ENCODE data around the gene CDC45.

The CDC45 gene

GRCh38 chr22:19567157-19568009 lies 87.7 kb downstream of the CDC45 start:
- TF ChIP-seq, protein P1, sequence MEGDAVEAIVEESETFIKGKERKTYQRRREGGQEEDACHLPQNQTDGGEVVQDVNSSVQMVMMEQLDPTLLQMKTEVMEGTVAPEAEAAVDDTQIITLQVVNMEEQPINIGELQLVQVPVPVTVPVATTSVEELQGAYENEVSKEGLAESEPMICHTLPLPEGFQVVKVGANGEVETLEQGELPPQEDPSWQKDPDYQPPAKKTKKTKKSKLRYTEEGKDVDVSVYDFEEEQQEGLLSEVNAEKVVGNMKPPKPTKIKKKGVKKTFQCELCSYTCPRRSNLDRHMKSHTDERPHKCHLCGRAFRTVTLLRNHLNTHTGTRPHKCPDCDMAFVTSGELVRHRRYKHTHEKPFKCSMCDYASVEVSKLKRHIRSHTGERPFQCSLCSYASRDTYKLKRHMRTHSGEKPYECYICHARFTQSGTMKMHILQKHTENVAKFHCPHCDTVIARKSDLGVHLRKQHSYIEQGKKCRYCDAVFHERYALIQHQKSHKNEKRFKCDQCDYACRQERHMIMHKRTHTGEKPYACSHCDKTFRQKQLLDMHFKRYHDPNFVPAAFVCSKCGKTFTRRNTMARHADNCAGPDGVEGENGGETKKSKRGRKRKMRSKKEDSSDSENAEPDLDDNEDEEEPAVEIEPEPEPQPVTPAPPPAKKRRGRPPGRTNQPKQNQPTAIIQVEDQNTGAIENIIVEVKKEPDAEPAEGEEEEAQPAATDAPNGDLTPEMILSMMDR (IDR thresholded peaks at IDR 0.05; ENCODE audit: low read depth, low read length) = no peak
- no peak overlapping the region for H3K4me3 ChIP-seq (replicated peaks in 1 of 2; ENCODE audit: low read depth in 2 of 2, low read length in 2 of 2)
- no peak for DNase-seq (ENCODE audit: low read depth in 2 of 2)

- no peak overlapping the region for H3K4me3 ChIP-seq (replicated peaks in 1 of 2; ENCODE audit: low read depth in 2 of 2, low read length in 2 of 2)
- TF ChIP-seq, protein P1 (IDR thresholded peaks at IDR 0.05; ENCODE audit: low read depth, low read length) = no peak
- DNase-seq (ENCODE audit: low read depth in 2 of 2) = peak; percentile 84 to 97
Observed at GRCh38 chr22:19568337-19569275, 88.9 kb downstream of the CDC45 start.

DNA sequence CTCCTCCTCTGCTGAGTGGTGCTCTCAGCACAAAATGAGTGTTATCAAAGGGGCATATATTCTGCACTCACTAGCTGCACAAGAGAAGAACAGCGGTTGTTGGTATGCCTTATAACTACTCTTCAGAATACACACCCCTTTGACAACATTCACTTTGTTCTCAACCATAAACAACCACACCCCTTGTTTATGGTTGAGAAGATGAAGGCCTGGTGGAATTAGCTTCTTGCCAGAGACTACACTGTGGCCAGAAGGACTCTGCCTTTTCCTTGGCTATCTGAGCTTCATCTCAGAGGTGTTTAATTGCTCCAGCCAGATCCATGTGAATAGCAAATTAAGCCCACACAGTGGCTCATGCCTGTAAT lies 89.5 kb downstream of the CDC45 start:
- no peak for DNase-seq (ENCODE audit: low read depth in 2 of 2)
- TF ChIP-seq, protein P1 (IDR thresholded peaks at IDR 0.05; ENCODE audit: low read depth, low read length) = no peak
- H3K4me3 ChIP-seq (replicated peaks in 1 of 2; ENCODE audit: low read depth in 2 of 2, low read length in 2 of 2) = no peak overlapping the region

DNA sequence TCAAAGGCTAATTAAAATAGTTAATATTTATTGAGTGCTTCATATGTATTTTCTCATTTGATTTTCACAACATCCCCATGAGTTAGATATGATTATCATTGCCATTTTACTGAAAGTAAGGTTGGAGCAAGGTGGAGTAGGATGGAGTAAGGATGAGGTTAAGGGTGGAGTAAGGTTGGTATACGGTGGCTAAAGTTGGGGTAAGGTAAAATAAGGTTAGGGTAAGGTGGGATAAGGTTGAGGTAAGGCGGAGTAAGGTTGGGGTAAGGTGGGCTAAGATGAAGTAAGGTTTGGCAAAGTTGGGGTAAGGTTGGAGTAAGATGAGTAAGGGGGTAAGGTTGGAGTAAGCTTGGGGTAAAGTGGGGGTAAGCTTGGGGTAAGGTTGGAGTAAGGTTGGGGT lies 90.3 kb downstream of the CDC45 start:
- TF ChIP-seq, protein P1 (IDR thresholded peaks at IDR 0.05; ENCODE audit: low read depth, low read length) = no peak

More for the DNA sequence above, 90.3 kb downstream of the CDC45 start:
- no peak for DNase-seq (ENCODE audit: low read depth in 2 of 2)
- H3K4me3 ChIP-seq (replicated peaks in 1 of 2; ENCODE audit: low read depth in 2 of 2, low read length in 2 of 2) = no peak overlapping the region
